NCI-H1694 (cell line): ENCODE measurements around the gene RALGPS1.

Experiments used
- DNase-seq: peaks from one replicate; lab custom pipeline; 2025; lab: John Stamatoyannopoulos, UW

RALGPS1 gene

DNA sequence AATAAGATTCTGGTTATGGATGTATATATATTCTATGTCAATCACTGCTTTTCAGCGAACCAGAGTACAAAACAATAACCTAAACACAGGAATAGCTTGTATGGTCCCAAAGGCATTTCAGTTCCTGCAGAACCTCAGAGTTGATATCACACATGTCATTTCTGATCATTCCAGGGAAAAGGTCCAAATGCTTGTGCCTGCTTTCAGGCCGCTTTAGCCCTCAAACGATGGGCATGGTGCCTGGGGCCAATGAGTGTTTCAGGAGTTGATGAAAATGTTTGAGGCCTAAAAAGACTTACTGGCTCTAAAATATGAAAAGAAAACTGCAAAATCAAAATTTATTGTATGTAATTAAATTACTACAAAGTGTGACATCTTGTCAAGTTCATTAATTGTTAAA is 185.1 kb downstream of the RALGPS1 start:
- DNase-seq, result no peak

GRCh38 chr9:127102176-127102575 is 187.6 kb downstream of the RALGPS1 start:
- no peak for DNase-seq

DNA sequence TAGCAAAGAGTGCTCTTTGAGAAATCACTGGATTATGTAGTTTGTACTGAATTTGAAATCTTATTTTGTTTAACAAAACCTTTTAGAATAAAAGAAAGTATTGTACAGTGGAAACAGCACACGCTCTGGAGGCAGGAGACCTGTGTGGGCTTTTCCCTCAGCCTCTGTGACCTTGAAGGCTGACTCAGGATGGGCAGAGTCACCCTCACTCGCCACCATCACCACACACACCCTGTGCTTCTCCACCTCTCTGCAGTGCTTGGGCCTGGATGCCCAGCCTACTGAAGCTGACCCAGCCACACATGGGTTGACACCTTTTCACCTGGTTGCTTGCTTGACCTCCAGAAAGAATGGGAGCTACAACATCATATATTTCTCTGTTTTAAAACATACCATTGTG is 188.2 kb downstream of the RALGPS1 start:
- no peak for DNase-seq

DNA sequence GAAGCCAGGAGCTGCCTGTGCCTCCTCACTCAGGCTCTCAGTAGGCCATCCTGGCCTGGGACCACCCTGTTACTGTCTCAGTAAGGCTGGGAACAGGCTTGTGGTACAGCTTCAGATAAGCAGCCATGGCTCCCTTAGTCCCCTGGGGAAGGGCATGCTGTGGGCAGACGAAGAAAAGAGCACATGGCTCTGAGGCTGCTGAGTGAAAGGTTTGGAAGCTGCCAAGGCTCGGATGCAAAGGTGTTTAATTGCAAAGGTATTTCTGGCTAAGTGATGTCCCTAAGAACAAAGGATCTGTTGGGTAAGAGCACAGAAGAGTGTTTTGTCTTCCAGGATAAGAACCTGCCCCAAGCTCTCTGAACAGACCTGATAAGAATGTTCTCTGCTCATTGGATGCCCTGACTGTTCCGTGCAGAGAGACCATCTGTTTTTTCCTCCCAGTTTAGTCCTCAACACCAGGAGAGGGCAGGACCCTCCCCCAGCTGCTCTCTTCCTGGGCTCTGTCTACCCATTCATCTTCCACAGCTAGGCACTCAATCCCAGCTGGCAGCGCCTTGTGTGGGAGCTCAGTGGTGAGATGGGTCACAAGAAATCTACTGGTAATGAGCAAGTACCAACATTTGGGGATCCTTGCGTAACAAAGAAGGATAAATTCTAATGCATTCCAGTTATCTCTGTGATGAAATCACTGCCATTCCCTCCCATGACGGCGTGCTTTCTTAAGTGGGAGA is 190.2 kb downstream of the RALGPS1 start:
- DNase-seq, result peak; percentile 84

- no peak for DNase-seq
Measured at GRCh38 chr9:127105805-127106465, 191.4 kb downstream of the RALGPS1 start.

DNA sequence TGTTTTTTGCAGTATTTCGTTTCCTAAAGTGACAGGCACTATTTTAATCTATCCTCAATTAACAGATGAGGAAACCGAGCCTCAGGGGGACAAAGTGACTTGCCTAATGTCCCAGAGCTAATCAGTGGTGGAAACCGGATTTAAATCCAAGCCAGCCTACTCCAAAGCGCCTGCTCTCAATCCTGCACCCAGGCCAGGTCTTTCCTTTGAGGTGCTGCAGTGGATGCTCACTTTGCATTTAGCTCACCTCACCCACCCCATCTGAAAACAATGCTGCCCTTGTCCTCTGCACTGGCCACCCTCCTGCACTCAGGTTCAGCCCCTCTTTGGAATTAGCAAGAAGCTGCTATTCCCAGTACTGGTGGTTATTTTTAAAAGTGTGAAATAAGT is 191.9 kb downstream of the RALGPS1 start:
- no peak for DNase-seq

GRCh38 chr9:127107171-127107928 is 192.8 kb downstream of the RALGPS1 start:
- no peak for DNase-seq

GRCh38 chr9:127107929-127108876 is 193.6 kb downstream of the RALGPS1 start:
- DNase-seq, result no peak

- DNase-seq, result no peak
Measured at GRCh38 chr9:127109212-127109711, 194.7 kb downstream of the RALGPS1 start.

DNA sequence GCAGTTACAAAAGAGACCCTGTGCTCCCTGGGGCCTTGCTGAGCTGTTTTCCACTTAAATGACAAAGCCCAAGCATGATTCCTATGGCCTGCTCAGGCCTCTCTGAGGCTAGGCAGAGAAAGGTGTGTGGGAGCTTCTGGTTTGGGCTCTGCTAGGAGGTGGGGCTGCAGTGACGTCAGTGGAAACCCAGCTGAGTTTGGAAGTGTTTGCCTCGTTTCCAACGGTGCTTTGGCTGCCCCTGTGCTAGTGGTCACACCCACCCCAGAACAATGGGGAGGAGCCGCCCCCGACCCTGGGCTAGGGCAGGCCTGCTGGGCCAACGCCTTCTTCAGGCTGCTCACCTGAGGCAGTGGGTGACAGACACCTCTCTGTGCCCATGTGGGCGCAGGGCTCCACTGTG is 197.5 kb downstream of the RALGPS1 start:
- DNase-seq, result no peak

DNA sequence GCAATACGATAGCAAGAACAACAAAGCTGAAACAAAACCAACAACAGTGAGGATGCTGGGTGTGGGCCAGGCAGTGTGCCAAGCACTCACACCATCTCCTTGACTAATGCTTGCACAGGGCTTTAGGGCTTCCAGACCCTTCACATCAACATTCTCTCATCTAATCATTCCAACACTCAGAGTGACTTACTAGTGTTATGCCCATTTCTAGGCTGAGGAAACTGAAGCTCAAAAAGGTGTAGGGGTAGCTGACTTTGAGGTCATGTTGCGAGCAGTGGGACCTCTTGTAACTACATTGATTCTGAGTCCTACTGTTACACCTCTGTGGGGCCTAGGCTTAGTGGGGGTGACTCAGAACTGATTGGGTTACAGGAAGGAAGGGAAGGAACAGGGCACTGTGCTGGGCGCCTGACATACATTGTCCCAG is 198.2 kb downstream of the RALGPS1 start:
- DNase-seq, result no peak

GRCh38 chr9:127113191-127113972 is 198.8 kb downstream of the RALGPS1 start:
- DNase-seq, result no peak

DNA sequence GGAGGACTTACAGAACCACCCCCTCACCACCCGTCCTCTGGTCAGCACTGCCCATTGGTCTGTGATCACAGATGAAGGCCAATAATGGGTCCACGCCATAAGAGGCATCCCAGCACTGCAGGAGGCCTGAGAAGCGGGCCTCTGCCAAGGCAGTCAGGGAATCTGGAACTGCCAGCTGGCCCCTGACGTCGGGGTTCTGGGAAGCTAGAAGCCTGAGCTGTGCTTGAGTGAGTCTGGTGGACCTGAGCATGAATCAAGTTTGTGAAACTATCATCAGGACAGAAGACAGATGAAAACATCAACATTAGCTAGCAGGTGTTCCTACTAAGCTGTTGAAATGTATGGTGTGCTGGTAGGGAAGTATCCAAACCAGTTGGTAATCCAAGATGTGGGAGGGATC is 200.0 kb downstream of the RALGPS1 start:
- no peak for DNase-seq

DNA sequence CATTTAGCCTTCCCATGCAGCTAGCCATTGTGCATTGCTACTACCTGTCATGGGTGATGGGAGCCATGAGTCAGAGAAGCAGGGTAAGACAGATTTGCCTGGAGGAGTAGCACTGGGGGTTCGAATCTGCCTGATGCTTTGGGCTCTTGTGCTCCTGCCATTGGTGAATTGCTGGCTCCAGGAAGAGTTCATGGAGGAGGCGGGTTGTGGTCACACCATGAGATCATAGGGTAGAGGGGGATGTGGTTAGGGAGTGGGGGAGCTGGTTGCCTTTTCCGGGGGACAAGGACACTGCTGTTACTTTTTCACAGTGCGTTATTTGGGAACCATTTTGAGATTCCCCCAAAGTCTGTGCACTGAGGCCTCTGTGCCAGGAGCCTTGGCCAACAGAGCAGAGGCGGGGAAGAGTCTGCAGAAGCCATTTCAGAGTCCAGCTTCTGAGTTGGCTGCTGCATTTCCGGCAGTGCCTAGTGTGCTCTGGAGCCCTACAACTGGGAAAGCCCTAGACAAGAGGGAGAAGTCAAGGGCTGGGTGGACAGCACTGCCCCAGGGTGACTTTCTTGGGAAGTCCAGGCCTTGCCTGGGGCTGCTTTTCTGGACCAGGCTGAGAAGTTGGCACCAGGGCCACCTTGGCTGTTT is 201.6 kb downstream of the RALGPS1 start:
- DNase-seq, result no peak

DNA sequence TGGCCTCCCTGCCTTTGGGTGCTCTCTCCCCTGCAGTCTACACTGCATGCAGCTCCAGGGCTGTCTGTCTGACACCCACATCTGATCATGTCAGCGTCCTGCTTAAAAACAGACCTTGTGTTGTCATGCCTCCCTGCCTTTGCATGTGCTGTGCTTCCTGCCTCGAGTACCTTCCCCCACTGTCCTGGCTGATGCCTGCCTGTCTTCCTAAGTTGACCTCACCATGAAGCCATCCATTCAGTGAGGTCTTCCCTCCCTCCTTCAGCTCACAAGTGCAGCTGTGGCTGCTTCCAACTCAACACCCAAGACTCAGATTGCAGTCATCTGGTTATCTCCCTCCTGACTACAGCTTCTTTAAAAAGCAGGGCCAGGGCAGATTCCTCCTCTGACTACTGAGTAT is 202.4 kb downstream of the RALGPS1 start:
- DNase-seq, result no peak

- no peak for DNase-seq
Measured at GRCh38 chr9:127117801-127118200, 203.2 kb downstream of the RALGPS1 start.

GRCh38 chr9:127118597-127119319 is 204.2 kb downstream of the RALGPS1 start:
- no peak for DNase-seq

DNA sequence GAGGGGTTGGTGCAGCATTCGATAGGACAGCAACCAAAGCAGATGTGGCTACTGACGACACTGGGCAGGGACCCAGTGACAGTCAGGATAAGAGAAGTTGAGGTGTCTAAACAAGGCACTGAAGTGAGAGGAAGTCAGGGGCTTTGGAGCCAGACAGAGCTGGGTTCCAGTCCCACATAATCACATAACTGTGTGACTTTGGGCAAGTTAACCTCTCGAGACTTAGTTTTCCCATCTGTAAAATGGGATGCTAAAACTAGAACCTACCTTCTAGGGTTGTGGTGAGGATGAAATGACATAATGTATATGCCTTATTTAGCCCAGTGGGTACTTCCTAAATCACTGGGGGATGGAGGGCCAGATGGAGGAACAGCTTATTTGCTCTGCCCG is 204.7 kb downstream of the RALGPS1 start:
- no peak for DNase-seq

DNA sequence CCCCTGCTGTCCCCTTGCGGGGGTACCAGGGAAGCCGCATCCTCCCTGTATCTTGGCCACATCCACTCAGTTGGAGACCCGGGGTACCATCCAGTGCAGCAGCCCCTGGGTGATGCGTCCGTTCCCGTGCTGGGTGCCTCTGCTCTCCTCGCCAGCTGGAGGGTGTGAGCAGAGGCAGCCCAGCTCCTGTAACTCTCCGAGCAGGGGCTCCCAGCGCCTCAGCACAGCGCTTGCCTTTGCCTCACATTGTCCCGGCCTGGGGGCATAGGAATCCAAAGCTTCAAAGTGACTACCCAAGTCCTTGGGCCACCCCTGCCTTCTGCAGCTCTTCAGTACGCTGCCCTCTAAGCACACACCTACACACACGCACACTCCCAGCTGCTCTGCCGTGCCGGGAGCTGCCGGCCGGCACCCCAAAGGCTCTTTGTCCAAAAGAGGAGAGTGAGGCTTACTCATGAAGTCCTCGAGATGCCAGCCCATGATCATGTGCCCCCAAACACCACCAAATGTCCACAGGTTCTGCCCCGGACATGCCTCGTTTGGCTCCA is 207.1 kb downstream of the RALGPS1 start:
- DNase-seq, result no peak
